Uterus (tissue), 2 donors: ENCODE results near the gene SNX10.

Experiments used
- POLR2A ChIP-seq, 2 donors: fragments of 450-650 bp; IDR thresholded peaks; one replicate each; pipeline ENCODE4 v1.6.1; 2016; ENCODE audit warnings: antibody characterized with exemption in 2 of 2, mild to moderate bottlenecking in 1 of 2, moderate library complexity in 1 of 2
- TF ChIP-seq, protein P1 (sequence below), 4 experiments: fragments of 200-600 bp in 2 of 4; fragments of 450-650 bp in 2 of 4; sonication (generic) in 2 of 4; IDR thresholded peaks; one replicate each; pipeline ENCODE4 v1.5.1; 2016 to 2019; ENCODE audit warnings: antibody characterized with exemption in 4 of 4, mild to moderate bottlenecking in 2 of 4, moderate library complexity in 1 of 4

DNA sequence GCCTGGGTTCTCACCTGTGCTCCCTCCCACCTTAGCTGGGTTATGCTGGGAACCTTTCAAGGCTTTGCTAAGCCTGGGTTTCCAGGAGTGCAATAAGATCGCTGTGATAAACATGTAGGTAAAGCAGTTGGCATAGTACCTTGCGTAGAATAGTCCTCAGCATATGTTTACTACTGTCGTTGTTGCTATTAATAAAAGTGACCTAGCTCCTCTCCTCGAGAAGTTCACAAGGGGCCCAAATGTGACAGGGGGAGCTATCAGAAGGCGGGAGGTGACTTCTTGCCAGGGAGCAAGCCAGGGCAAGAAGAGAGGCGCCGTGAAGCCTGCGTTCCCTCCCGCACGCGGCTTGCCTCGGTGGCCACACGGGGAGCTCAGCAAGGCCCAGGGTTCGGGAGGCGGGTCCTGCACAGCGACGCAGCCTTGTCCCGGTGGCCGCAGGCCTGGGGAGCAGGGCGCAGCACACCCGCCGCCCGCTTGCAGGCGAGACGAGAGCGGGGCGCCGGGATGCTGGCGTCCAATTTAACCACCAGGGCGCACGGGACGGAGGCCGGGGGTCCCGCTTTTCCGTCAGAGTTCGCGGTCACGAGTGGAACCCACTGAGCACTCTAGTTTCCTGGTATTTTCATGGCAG lies 106.2 kb downstream of the SNX10 start:
- no peak for TF ChIP-seq POLR2A (IDR thresholded peaks at IDR 0.05)
- TF ChIP-seq, protein P1, sequence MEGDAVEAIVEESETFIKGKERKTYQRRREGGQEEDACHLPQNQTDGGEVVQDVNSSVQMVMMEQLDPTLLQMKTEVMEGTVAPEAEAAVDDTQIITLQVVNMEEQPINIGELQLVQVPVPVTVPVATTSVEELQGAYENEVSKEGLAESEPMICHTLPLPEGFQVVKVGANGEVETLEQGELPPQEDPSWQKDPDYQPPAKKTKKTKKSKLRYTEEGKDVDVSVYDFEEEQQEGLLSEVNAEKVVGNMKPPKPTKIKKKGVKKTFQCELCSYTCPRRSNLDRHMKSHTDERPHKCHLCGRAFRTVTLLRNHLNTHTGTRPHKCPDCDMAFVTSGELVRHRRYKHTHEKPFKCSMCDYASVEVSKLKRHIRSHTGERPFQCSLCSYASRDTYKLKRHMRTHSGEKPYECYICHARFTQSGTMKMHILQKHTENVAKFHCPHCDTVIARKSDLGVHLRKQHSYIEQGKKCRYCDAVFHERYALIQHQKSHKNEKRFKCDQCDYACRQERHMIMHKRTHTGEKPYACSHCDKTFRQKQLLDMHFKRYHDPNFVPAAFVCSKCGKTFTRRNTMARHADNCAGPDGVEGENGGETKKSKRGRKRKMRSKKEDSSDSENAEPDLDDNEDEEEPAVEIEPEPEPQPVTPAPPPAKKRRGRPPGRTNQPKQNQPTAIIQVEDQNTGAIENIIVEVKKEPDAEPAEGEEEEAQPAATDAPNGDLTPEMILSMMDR (IDR thresholded peaks at IDR 0.05): no peak
